MM.1S (cell line): ENCODE measurements around the gene GNAS-AS1.

ENCODE experiments used
- CTCF ChIP-seq: fragments of 300-600 bp; sonication (generic); IDR thresholded peaks from 2 replicates; pipeline ENCODE4 v1.5.1; 2016; ENCODE audit warnings: antibody characterized with exemption, low read length, mixed read lengths
- EZH2phosphoT487 ChIP-seq: fragments of 300-600 bp; sonication (generic); IDR thresholded peaks from 2 replicates; pipeline ENCODE4 v1.6.1; 2018; ENCODE audit warnings: antibody characterized with exemption, low read length

- no peak for TF ChIP-seq CTCF
- TF ChIP-seq EZH2phosphoT487, result no peak
Observed at GRCh38 chr20:58877976-58878360, 27.3 kb upstream of the GNAS-AS1 start.
